HCT116 (cell line): ENCODE results near the gene TEAD1. TPM values are rescaled to one million over a fixed set of nuclear protein-coding genes. Genes with fewer than 3 reads are reported as not detected.

Experiments
- ATAC-seq: fragments of 200-7000 bp; cut with Tn5 transposase; 2 replicates; pipeline ENCODE4 v1.9.1; 2020; ENCODE audit warnings: mild to moderate bottlenecking, moderate library complexity
- BruUV-seq: library from RNA; stranded (reverse); fragments of 400-500 nt; replicated peaks from 2 replicates; lab custom pipeline; 2021; lab: Mats Ljungman, UMichigan
- CTCF ChIA-PET: fragments of 300-600 bp; sonication (Branson Sonifier 250); formaldehyde crosslinking; loops from one replicate; lab custom pipeline; 2021; ENCODE audit warnings: antibody characterized with exemption; lab: Charles Lee
- POLR2A ChIA-PET: fragments of 300-600, 350-600 bp; sonication (Branson Sonifier 250); formaldehyde crosslinking; loops from one replicate; lab custom pipeline; 2021; ENCODE audit warnings: antibody characterized with exemption; lab: Charles Lee
- RAD21 ChIA-PET, 2 experiments: fragments of 300-600 bp; sonication (Branson Sonifier 250); formaldehyde crosslinking; loops; one replicate each; lab custom pipeline; 2023; ENCODE audit warnings: low total read pairs in 2 of 2; ENCODE audit not compliant: uncharacterized antibody in 2 of 2, unreplicated experiment in 2 of 2, low non-redundant PET in 1 of 2; lab: Charles Lee
- DNase-seq: peaks from one replicate; pipeline ENCODE4 v3.0.0-alpha.2; 2010; ENCODE audit warnings: low read depth, low spot score
- H2AFZ ChIP-seq: fragments of 200-600 bp; shearing (Covaris generic), sonication (generic); 2 replicates; pipeline ENCODE4 v1.6.1; 2017; ENCODE audit warnings: low read depth, mixed run types, mixed read lengths, antibody characterized with exemption, low read length; ENCODE audit not compliant: poor library complexity, severe bottlenecking
- H3K27ac ChIP-seq: 2 replicates; pipeline ENCODE4 v1.5.1; 2012; ENCODE audit warnings: low read depth, low read length
- H3K27me3 ChIP-seq: fragments of 200-600 bp; sonication (generic); 2 replicates; pipeline ENCODE4 v1.6.1; 2016; ENCODE audit warnings: mixed run types, low read length, mixed read lengths; ENCODE audit not compliant: insufficient read depth
- H3K36me3 ChIP-seq, 2 experiments: fragments of 200-500 bp in 1 of 2; fragments of 200-600 bp in 1 of 2; sonication (Bioruptor generic) in 1 of 2; sonication (generic) in 1 of 2; 2 replicates each; pipeline versions ENCODE4 v1.5.1 to v1.6.1; 2014 to 2016; ENCODE audit warnings: low read length in 2 of 2, inconsistent platforms in 1 of 2, mixed read lengths in 1 of 2, mixed run types in 1 of 2; ENCODE audit not compliant: insufficient read depth in 2 of 2, control insufficient read depth in 1 of 2
- H3K4me1 ChIP-seq, 2 experiments: fragments of 200-600 bp in 1 of 2; sonication (generic) in 1 of 2; 2 replicates each; pipeline versions ENCODE4 v1.5.1 to v1.6.1; 2012 to 2017; ENCODE audit warnings: low read length in 2 of 2, inconsistent platforms in 1 of 2, mild to moderate bottlenecking in 1 of 2, mixed read lengths in 1 of 2, mixed run types in 1 of 2, moderate library complexity in 1 of 2; ENCODE audit not compliant: insufficient read depth in 2 of 2, control insufficient read depth in 1 of 2
- H3K4me2 ChIP-seq: fragments of 200-600 bp; sonication (generic); 2 replicates; pipeline ENCODE4 v1.6.1; 2017; ENCODE audit warnings: mixed run types, low read length, mixed read lengths
- H3K4me3 ChIP-seq, 2 experiments: fragments of 200-600 bp in 1 of 2; sonication (generic) in 1 of 2; replicated peaks in 1 of 2; 2 replicates each; pipeline ENCODE4 v1.5.1; 2011 to 2016; ENCODE audit warnings: low read length in 2 of 2, control low read depth in 1 of 2, low read depth in 1 of 2, mild to moderate bottlenecking in 1 of 2, mixed read lengths in 1 of 2, mixed run types in 1 of 2
- H3K79me2 ChIP-seq: fragments of 200-600 bp; sonication (generic); 2 replicates; pipeline ENCODE4 v1.6.1; 2017; ENCODE audit warnings: mild to moderate bottlenecking, mixed run types, low read length, moderate library complexity, mixed read lengths; ENCODE audit not compliant: insufficient read depth
- H3K9ac ChIP-seq: fragments of 200-600 bp; sonication (generic); 2 replicates; pipeline ENCODE4 v1.6.1; 2016; ENCODE audit warnings: low read length, mixed read lengths
- H3K9me2 ChIP-seq: fragments of 200-600 bp; sonication (generic), shearing (Covaris generic); 2 replicates; pipeline ENCODE4 v1.6.1; 2017; ENCODE audit warnings: mixed run types, mild to moderate bottlenecking, moderate library complexity; ENCODE audit not compliant: insufficient read depth
- H3K9me3 ChIP-seq, 2 experiments: fragments of 200-500 bp in 1 of 2; fragments of 200-600 bp in 1 of 2; sonication (Bioruptor generic) in 1 of 2; sonication (generic) in 1 of 2; 2 replicates each; pipeline ENCODE4 v1.6.1; 2014 to 2017; ENCODE audit warnings: low read length in 2 of 2, mixed read lengths in 2 of 2, inconsistent platforms in 1 of 2, low read depth in 1 of 2, mild to moderate bottlenecking in 1 of 2, mixed run types in 1 of 2, moderate library complexity in 1 of 2; ENCODE audit not compliant: control insufficient read depth in 1 of 2, insufficient read depth in 1 of 2
- H4K20me1 ChIP-seq: fragments of 200-600 bp; sonication (generic), shearing (Covaris generic); 2 replicates; pipeline ENCODE4 v1.6.1; 2017; ENCODE audit warnings: mixed run types, mild to moderate bottlenecking, moderate library complexity; ENCODE audit not compliant: insufficient read depth
- CBX3 ChIP-seq: IDR thresholded peaks from 2 replicates; pipeline ENCODE4 v1.6.1; 2012; ENCODE audit warnings: low read depth
- CEBPB ChIP-seq: IDR thresholded peaks from 2 replicates; pipeline ENCODE4 v1.6.1; 2012; ENCODE audit warnings: low read depth
- EGR1 ChIP-seq: IDR thresholded peaks from 2 replicates; pipeline ENCODE4 v1.6.1; 2012; ENCODE audit warnings: low read depth
- EZH2 ChIP-seq: fragments of 200-600 bp; sonication (generic); IDR thresholded peaks from 2 replicates; pipeline ENCODE4 v1.6.1; 2017; ENCODE audit warnings: antibody characterized with exemption, mixed run types
- EZH2phosphoT487 ChIP-seq: fragments of 200-600 bp; IDR thresholded peaks from 2 replicates; pipeline ENCODE4 v1.6.1; 2018; ENCODE audit warnings: antibody characterized with exemption, borderline replicate concordance
- JUND ChIP-seq: IDR thresholded peaks from 2 replicates; pipeline ENCODE4 v1.6.1; 2012
- POLR2A ChIP-seq: IDR thresholded peaks from 2 replicates; pipeline ENCODE4 v1.7.0; 2011; ENCODE audit warnings: borderline replicate concordance; ENCODE audit not compliant: insufficient read depth, insufficient read length; ENCODE audit errors: extremely low read depth
- POLR2AphosphoS5 ChIP-seq: IDR thresholded peaks from 2 replicates; pipeline ENCODE4 v1.6.1; 2011; ENCODE audit warnings: mild to moderate bottlenecking, low read depth, low read length, moderate library complexity
- RAD21 ChIP-seq: IDR thresholded peaks from 2 replicates; pipeline ENCODE4 v1.6.1; 2012; ENCODE audit warnings: low read depth, mild to moderate bottlenecking
- SIN3A ChIP-seq: IDR thresholded peaks from 2 replicates; pipeline ENCODE4 v1.6.1; 2012; ENCODE audit warnings: low read depth
- SP1 ChIP-seq: IDR thresholded peaks from 2 replicates; pipeline ENCODE4 v1.6.1; 2012; ENCODE audit warnings: low read depth
- SRF ChIP-seq: IDR thresholded peaks from 2 replicates; pipeline ENCODE4 v1.6.1; 2012; ENCODE audit warnings: low read depth
- TCF7L2 ChIP-seq: IDR thresholded peaks from 2 replicates; pipeline ENCODE4 v1.7.0; 2011; ENCODE audit warnings: borderline replicate concordance, inconsistent platforms; ENCODE audit not compliant: insufficient read depth, insufficient read length; ENCODE audit errors: extremely low read depth
- ZFX ChIP-seq: fragments of 450-650 bp; IDR thresholded peaks from 2 replicates; pipeline ENCODE4 v1.6.1; 2017
- ZNF274 ChIP-seq: fragments of 200-500 bp; sonication (Bioruptor generic); IDR thresholded peaks from 2 replicates; pipeline ENCODE4 v1.6.1; 2014; ENCODE audit warnings: mild to moderate bottlenecking, low read depth, low read length, inconsistent platforms
- intact Hi-C: fragments of 100-400 bp; cut with micrococcal nuclease; formaldehyde crosslinking; loops from 2 replicates; pipeline ENCODE4 v1.10.0; 2022
- total RNA-seq: library from RNA; stranded (reverse); gene quantifications from one replicate; pipeline ENCODE4 v1.2.1, GENCODE V29; 2021; ENCODE audit not compliant: unreplicated experiment
- TF ChIP-seq, protein P1 (sequence below): IDR thresholded peaks from 2 replicates; pipeline ENCODE4 v1.6.1; 2012; ENCODE audit warnings: low read depth
- TF ChIP-seq, protein P2 (sequence below): IDR thresholded peaks from 2 replicates; pipeline ENCODE4 v1.6.1; 2012
- TF ChIP-seq, protein P3 (sequence below): IDR thresholded peaks from 2 replicates; pipeline ENCODE4 v1.6.1; 2011; ENCODE audit warnings: mild to moderate bottlenecking, low read length, moderate library complexity; ENCODE audit not compliant: insufficient replicate concordance; ENCODE audit errors: extremely low read depth
- TF ChIP-seq, protein P4 (sequence below), 3 experiments: fragments of 200-600 bp in 1 of 3; sonication (generic) in 1 of 3; IDR thresholded peaks in 2 of 3; conservative IDR thresholded peaks in 1 of 3; 2 replicates each; pipeline ENCODE4 v1.5.1; 2012 to 2017; ENCODE audit warnings: low read depth in 2 of 3, low read length in 2 of 3, antibody characterized with exemption in 1 of 3, borderline replicate concordance in 1 of 3, control low read depth in 1 of 3, mild to moderate bottlenecking in 1 of 3, mixed read lengths in 1 of 3, mixed run types in 1 of 3, moderate library complexity in 1 of 3; ENCODE audit not compliant: insufficient read depth in 1 of 3

The TEAD1 gene
- total RNA-seq, 1 experiment from 2014 or later: 103 TPM

DNA sequence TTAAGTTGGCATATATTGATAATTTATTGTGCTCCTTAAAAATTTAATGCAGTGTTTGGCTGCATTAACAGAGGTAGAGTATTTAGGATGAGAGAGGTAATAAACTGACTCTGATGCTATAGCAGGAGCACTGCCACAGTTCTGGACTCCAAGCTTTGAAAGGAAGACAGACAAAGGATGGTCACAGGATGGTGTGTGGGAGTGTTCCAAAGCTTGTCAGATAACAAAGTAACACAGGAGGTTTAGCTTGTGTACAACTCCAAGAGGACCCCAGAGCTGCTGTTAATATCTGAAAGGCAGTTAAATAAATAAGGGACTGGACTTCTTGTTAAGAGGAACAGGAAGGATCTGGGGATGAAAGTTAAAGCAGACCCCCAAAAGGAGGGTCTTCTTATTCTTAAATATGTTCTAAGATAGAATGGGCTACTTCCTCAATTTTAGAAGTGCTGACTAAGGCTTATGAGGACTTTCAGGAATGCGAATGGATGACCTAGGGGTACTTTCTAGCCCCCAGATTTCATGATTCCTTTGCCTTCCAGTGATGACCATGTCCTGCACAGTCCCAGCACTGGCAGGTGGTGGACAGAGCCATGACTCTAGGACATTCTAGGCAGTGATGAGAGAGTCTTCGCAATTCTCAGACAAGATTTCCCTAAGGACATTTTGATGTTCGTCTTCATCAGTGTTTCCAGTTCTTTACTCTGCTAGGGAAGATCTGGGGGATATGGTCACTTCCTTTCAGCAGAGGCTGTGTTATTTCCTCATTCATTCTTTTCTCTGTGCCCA lies 185.8 kb downstream of the TEAD1 start:
- no peak overlapping the region for H2AFZ ChIP-seq
- POLR2A ChIA-PET: no interaction called here
- no peak for ATAC-seq

More for the DNA sequence above, 185.8 kb downstream of the TEAD1 start:
- Histone ChIP-seq H3K4me2 (no peak overlapping the region), H3K27me3 (no peaks in the 10 kb centered on the region), H3K9ac (no peak overlapping the region), H3K79me2 (peaks cover 17% of the 10 kb centered on the region), H3K4me1 (no peaks in the 10 kb centered on the region), H4K20me1 (no peaks in the 10 kb centered on the region), H3K27ac (no peak overlapping the region), H3K4me3 (no peak overlapping the region), H3K9me2 (no peaks in the 10 kb centered on the region), H3K36me3 (no peaks in the 10 kb centered on the region), H3K9me3 (no peaks in the 10 kb centered on the region)
- ChIA-PET CTCF (no interaction called here), RAD21 (no interaction called here)
- intact Hi-C loops: no loop called here
- no peak for TF ChIP-seq JUND
- TF ChIP-seq EZH2phosphoT487: no peak
- no peak for TF ChIP-seq ZFX
- TF ChIP-seq SP1: no peak
- TF ChIP-seq, protein P1, sequence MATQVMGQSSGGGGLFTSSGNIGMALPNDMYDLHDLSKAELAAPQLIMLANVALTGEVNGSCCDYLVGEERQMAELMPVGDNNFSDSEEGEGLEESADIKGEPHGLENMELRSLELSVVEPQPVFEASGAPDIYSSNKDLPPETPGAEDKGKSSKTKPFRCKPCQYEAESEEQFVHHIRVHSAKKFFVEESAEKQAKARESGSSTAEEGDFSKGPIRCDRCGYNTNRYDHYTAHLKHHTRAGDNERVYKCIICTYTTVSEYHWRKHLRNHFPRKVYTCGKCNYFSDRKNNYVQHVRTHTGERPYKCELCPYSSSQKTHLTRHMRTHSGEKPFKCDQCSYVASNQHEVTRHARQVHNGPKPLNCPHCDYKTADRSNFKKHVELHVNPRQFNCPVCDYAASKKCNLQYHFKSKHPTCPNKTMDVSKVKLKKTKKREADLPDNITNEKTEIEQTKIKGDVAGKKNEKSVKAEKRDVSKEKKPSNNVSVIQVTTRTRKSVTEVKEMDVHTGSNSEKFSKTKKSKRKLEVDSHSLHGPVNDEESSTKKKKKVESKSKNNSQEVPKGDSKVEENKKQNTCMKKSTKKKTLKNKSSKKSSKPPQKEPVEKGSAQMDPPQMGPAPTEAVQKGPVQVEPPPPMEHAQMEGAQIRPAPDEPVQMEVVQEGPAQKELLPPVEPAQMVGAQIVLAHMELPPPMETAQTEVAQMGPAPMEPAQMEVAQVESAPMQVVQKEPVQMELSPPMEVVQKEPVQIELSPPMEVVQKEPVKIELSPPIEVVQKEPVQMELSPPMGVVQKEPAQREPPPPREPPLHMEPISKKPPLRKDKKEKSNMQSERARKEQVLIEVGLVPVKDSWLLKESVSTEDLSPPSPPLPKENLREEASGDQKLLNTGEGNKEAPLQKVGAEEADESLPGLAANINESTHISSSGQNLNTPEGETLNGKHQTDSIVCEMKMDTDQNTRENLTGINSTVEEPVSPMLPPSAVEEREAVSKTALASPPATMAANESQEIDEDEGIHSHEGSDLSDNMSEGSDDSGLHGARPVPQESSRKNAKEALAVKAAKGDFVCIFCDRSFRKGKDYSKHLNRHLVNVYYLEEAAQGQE: no peak
- no peak for TF ChIP-seq SIN3A
- no peak for TF ChIP-seq RAD21
- TF ChIP-seq, protein P2, sequence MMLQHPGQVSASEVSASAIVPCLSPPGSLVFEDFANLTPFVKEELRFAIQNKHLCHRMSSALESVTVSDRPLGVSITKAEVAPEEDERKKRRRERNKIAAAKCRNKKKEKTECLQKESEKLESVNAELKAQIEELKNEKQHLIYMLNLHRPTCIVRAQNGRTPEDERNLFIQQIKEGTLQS: no peak
- TF ChIP-seq POLR2A: no peak
- no peak for TF ChIP-seq EZH2
- no peak for TF ChIP-seq EGR1
- TF ChIP-seq CEBPB: no peak
- TF ChIP-seq TCF7L2: no peak
- TF ChIP-seq, protein P3, sequence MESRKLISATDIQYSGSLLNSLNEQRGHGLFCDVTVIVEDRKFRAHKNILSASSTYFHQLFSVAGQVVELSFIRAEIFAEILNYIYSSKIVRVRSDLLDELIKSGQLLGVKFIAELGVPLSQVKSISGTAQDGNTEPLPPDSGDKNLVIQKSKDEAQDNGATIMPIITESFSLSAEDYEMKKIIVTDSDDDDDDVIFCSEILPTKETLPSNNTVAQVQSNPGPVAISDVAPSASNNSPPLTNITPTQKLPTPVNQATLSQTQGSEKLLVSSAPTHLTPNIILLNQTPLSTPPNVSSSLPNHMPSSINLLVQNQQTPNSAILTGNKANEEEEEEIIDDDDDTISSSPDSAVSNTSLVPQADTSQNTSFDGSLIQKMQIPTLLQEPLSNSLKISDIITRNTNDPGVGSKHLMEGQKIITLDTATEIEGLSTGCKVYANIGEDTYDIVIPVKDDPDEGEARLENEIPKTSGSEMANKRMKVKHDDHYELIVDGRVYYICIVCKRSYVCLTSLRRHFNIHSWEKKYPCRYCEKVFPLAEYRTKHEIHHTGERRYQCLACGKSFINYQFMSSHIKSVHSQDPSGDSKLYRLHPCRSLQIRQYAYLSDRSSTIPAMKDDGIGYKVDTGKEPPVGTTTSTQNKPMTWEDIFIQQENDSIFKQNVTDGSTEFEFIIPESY: no peak
- no peak for TF ChIP-seq POLR2AphosphoS5
- TF ChIP-seq ZNF274: no peak
- TF ChIP-seq SRF: no peak
- TF ChIP-seq, protein P4, sequence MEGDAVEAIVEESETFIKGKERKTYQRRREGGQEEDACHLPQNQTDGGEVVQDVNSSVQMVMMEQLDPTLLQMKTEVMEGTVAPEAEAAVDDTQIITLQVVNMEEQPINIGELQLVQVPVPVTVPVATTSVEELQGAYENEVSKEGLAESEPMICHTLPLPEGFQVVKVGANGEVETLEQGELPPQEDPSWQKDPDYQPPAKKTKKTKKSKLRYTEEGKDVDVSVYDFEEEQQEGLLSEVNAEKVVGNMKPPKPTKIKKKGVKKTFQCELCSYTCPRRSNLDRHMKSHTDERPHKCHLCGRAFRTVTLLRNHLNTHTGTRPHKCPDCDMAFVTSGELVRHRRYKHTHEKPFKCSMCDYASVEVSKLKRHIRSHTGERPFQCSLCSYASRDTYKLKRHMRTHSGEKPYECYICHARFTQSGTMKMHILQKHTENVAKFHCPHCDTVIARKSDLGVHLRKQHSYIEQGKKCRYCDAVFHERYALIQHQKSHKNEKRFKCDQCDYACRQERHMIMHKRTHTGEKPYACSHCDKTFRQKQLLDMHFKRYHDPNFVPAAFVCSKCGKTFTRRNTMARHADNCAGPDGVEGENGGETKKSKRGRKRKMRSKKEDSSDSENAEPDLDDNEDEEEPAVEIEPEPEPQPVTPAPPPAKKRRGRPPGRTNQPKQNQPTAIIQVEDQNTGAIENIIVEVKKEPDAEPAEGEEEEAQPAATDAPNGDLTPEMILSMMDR (IDR thresholded peaks at IDR 0.05 in 2 of 3, conservative IDR thresholded peaks at IDR 0.05 in 1 of 3; ENCODE audit: borderline replicate concordance in 1 of 3, insufficient read depth in 1 of 3, low read depth in 2 of 3, low read length in 2 of 3): no peak
- TF ChIP-seq CBX3: no peak
- no peak for DNase-seq
- BruUV-seq: no TSS peak
